ENCODE measurements around the gene NPHS1.

Gene NPHS1

GRCh38 chr19:35882114-35882832 lies 30.0 kb upstream of the NPHS1 start (continued):
- TF ChIP-seq ZNF626 (tag by site-specific recombination; IDR thresholded peaks at IDR 0.05) (no peak), ZNF302 (tag by site-specific recombination; IDR thresholded peaks at IDR 0.05; ENCODE audit: low read depth) (peak; percentile 82; the same call in 1 of the 2 replicates), ZNF2 (tag by site-specific recombination; IDR thresholded peaks at IDR 0.05) (no peak), ZNF394 (tag by site-specific recombination; IDR thresholded peaks at IDR 0.05; ENCODE audit: borderline replicate concordance) (peak; percentile 100), ZNF555 (tag by site-specific recombination; conservative IDR thresholded peaks at IDR 0.05) (peak; percentile 100), ZNF600 (tag by site-specific recombination; IDR thresholded peaks at IDR 0.05) (no peak), ZNF777 (tag by site-specific recombination; IDR thresholded peaks at IDR 0.05; ENCODE audit: borderline replicate concordance) (no peak), ZSCAN23 (tag by site-specific recombination; IDR thresholded peaks at IDR 0.05) (peak; percentile 92), ZNF585B (tag by site-specific recombination; IDR thresholded peaks at IDR 0.05) (no peak), ZNF24 (tag by site-specific recombination; IDR thresholded peaks at IDR 0.05) (peak; percentile 97), ZNF211 (tag by site-specific recombination; IDR thresholded peaks at IDR 0.05; ENCODE audit: low read depth) (peak; percentile 67; the same call in 1 of the 2 replicates), ZBTB8A (tag by site-specific recombination; IDR thresholded peaks at IDR 0.05) (peak; percentile 98), ZNF239 (tag by site-specific recombination; IDR thresholded peaks at IDR 0.05) (no peak), KLF10 (tag by site-specific recombination; IDR thresholded peaks at IDR 0.05) (no peak; the same call in 1 of the 2 replicates), GFI1B (tag by site-specific recombination; IDR thresholded peaks at IDR 0.05) (peak; percentile 96), ZNF654 (tag by site-specific recombination; IDR thresholded peaks at IDR 0.05; ENCODE audit: low read depth) (peak; percentile 100), BCL6B (tag by site-specific recombination; IDR thresholded peaks at IDR 0.05) (no peak), ZNF138 (tag by site-specific recombination; IDR thresholded peaks at IDR 0.05; ENCODE audit: borderline replicate concordance) (peak; percentile 100), ZNF571 (tag by site-specific recombination; IDR thresholded peaks at IDR 0.05) (no peak), SP7 (tag by site-specific recombination; IDR thresholded peaks at IDR 0.05) (no peak), ZNF510 (tag by site-specific recombination; IDR thresholded peaks at IDR 0.05; ENCODE audit: insufficient replicate concordance) (no peak), ZNF529 (tag by site-specific recombination; IDR thresholded peaks at IDR 0.05; ENCODE audit: insufficient replicate concordance) (no peak), FEZF1 (tag by site-specific recombination; IDR thresholded peaks at IDR 0.05) (peak; percentile 47; the same call in 1 of the 2 replicates), ZNF311 (tag by site-specific recombination; IDR thresholded peaks at IDR 0.05; ENCODE audit: borderline replicate concordance) (no peak)
- TF ChIP-seq, protein P1, sequence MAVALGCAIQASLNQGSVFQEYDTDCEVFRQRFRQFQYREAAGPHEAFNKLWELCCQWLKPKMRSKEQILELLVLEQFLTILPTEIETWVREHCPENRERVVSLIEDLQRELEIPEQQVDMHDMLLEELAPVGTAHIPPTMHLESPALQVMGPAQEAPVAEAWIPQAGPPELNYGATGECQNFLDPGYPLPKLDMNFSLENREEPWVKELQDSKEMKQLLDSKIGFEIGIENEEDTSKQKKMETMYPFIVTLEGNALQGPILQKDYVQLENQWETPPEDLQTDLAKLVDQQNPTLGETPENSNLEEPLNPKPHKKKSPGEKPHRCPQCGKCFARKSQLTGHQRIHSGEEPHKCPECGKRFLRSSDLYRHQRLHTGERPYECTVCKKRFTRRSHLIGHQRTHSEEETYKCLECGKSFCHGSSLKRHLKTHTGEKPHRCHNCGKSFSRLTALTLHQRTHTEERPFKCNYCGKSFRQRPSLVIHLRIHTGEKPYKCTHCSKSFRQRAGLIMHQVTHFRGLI (tag by site-specific recombination; IDR thresholded peaks at IDR 0.05) = peak; percentile 33; the same call in 1 of the 2 replicates
- TF ChIP-seq, protein P2, sequence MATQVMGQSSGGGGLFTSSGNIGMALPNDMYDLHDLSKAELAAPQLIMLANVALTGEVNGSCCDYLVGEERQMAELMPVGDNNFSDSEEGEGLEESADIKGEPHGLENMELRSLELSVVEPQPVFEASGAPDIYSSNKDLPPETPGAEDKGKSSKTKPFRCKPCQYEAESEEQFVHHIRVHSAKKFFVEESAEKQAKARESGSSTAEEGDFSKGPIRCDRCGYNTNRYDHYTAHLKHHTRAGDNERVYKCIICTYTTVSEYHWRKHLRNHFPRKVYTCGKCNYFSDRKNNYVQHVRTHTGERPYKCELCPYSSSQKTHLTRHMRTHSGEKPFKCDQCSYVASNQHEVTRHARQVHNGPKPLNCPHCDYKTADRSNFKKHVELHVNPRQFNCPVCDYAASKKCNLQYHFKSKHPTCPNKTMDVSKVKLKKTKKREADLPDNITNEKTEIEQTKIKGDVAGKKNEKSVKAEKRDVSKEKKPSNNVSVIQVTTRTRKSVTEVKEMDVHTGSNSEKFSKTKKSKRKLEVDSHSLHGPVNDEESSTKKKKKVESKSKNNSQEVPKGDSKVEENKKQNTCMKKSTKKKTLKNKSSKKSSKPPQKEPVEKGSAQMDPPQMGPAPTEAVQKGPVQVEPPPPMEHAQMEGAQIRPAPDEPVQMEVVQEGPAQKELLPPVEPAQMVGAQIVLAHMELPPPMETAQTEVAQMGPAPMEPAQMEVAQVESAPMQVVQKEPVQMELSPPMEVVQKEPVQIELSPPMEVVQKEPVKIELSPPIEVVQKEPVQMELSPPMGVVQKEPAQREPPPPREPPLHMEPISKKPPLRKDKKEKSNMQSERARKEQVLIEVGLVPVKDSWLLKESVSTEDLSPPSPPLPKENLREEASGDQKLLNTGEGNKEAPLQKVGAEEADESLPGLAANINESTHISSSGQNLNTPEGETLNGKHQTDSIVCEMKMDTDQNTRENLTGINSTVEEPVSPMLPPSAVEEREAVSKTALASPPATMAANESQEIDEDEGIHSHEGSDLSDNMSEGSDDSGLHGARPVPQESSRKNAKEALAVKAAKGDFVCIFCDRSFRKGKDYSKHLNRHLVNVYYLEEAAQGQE (tag by site-specific recombination; IDR thresholded peaks at IDR 0.05) = peak; percentile 97
- TF ChIP-seq, protein P3, sequence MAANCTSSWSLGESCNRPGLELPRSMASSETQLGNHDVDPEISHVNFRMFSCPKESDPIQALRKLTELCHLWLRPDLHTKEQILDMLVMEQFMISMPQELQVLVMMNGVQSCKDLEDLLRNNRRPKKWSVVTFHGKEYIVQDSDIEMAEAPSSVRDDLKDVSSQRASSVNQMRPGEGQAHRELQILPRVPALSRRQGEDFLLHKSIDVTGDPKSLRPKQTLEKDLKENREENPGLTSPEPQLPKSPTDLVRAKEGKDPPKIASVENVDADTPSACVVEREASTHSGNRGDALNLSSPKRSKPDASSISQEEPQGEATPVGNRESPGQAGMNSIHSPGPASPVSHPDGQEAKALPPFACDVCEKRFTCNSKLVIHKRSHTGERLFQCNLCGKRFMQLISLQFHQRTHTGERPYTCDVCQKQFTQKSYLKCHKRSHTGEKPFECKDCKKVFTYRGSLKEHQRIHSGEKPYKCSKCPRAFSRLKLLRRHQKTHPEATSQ (tag by site-specific recombination; IDR thresholded peaks at IDR 0.05) = no peak
- TF ChIP-seq, protein P4, sequence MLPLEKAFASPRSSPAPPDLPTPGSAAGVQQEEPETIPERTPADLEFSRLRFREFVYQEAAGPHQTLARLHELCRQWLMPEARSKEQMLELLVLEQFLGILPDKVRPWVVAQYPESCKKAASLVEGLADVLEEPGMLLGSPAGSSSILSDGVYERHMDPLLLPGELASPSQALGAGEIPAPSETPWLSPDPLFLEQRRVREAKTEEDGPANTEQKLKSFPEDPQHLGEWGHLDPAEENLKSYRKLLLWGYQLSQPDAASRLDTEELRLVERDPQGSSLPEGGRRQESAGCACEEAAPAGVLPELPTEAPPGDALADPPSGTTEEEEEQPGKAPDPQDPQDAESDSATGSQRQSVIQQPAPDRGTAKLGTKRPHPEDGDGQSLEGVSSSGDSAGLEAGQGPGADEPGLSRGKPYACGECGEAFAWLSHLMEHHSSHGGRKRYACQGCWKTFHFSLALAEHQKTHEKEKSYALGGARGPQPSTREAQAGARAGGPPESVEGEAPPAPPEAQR (tag by site-specific recombination; IDR thresholded peaks at IDR 0.05) = no peak

Measured in HEK293 (cell line).